Naive thymus-derived CD4-positive, alpha-beta T cell (primary cell): ENCODE results near the gene SAP30BP. TPM values are rescaled to one million over a fixed set of nuclear protein-coding genes. Genes with fewer than 3 reads are reported as not detected.

Experiments used
- ATAC-seq: fragments of 150-1000 bp; cut with Tn5 transposase; 2 replicates; pipeline ENCODE4 v1.10.0; 2021; ENCODE audit warnings: mild to moderate bottlenecking, moderate library complexity
- CTCF ChIA-PET: fragments of 350-600 bp; sonication (Branson Sonifier 250); formaldehyde crosslinking; loops from one replicate; lab custom pipeline; 2021; ENCODE audit warnings: antibody characterized with exemption; lab: Charles Lee
- POLR2A ChIA-PET: fragments of 350-600 bp; sonication (Branson Sonifier 250); formaldehyde crosslinking; loops from one replicate; lab custom pipeline; 2021; ENCODE audit warnings: antibody characterized with exemption, inconsistent platforms; lab: Charles Lee
- DNase-seq, 9 donors: peaks; one replicate each; pipeline versions ENCODE4 v3.0.0 to v3.0.0-alpha.2; 2020 to 2022; ENCODE audit warnings: mixed read lengths in 1 of 9
- H3K27ac ChIP-seq: one replicate; pipeline ENCODE4 v1.7.0; 2013; ENCODE audit warnings: mild to moderate bottlenecking, low read depth, low read length, moderate library complexity
- H3K27me3 ChIP-seq, 2 donors: one replicate each; pipeline ENCODE4 v1.7.0; 2013; ENCODE audit warnings: low read length in 2 of 2, mild to moderate bottlenecking in 2 of 2, moderate library complexity in 2 of 2; ENCODE audit not compliant: control insufficient read depth in 2 of 2, insufficient read depth in 2 of 2
- H3K36me3 ChIP-seq, 3 experiments: 1 replicate in 2 of 3; 2 replicates in 1 of 3; pipeline ENCODE4 v1.7.0; 2013; ENCODE audit warnings: low read length in 3 of 3, mild to moderate bottlenecking in 3 of 3, moderate library complexity in 1 of 3; ENCODE audit not compliant: insufficient read depth in 3 of 3, control insufficient read depth in 2 of 3
- H3K4me1 ChIP-seq, 2 donors: one replicate each; pipeline ENCODE4 v1.7.0; 2013; ENCODE audit warnings: low read length in 2 of 2, mild to moderate bottlenecking in 2 of 2, moderate library complexity in 1 of 2; ENCODE audit not compliant: control insufficient read depth in 2 of 2, insufficient read depth in 2 of 2
- H3K4me3 ChIP-seq: 2 replicates; pipeline ENCODE4 v1.7.0; 2013; ENCODE audit warnings: mild to moderate bottlenecking, low read length
- H3K9me3 ChIP-seq, 3 experiments: 1 replicate in 2 of 3; 2 replicates in 1 of 3; pipeline ENCODE4 v1.7.0; 2013; ENCODE audit warnings: low read length in 3 of 3; ENCODE audit not compliant: control insufficient read depth in 2 of 3
- H3K27ac Mint-ChIP-seq, 9 donors: one replicate each; pipeline ENCODE4 v1.8.0; 2020 to 2022; ENCODE audit warnings: mixed read lengths in 9 of 9, mild to moderate bottlenecking in 8 of 9, moderate library complexity in 5 of 9, inconsistent platforms in 2 of 9
- H3K27me3 Mint-ChIP-seq, 5 donors: one replicate each; pipeline ENCODE4 v1.8.0; 2021 to 2022; ENCODE audit warnings: mixed read lengths in 5 of 5, mild to moderate bottlenecking in 1 of 5
- H3K36me3 Mint-ChIP-seq, 5 donors: one replicate each; pipeline ENCODE4 v1.8.0; 2020 to 2022; ENCODE audit warnings: mixed read lengths in 5 of 5, mild to moderate bottlenecking in 3 of 5, inconsistent platforms in 1 of 5
- H3K4me1 Mint-ChIP-seq, 7 donors: one replicate each; pipeline ENCODE4 v1.8.0; 2020 to 2022; ENCODE audit warnings: mixed read lengths in 7 of 7, mild to moderate bottlenecking in 3 of 7, inconsistent platforms in 1 of 7
- H3K4me3 Mint-ChIP-seq, 10 donors: one replicate each; pipeline ENCODE4 v1.8.0; 2020 to 2022; ENCODE audit warnings: mild to moderate bottlenecking in 10 of 10, mixed read lengths in 10 of 10, moderate library complexity in 6 of 10, inconsistent platforms in 2 of 10
- H3K9me3 Mint-ChIP-seq, 11 donors: one replicate each; pipeline ENCODE4 v1.8.0; 2020 to 2022; ENCODE audit warnings: mixed read lengths in 11 of 11, mild to moderate bottlenecking in 4 of 11, inconsistent platforms in 1 of 11, moderate library complexity in 1 of 11
- intact Hi-C, 2 donors: fragments of 100-400 bp; cut with micrococcal nuclease; formaldehyde crosslinking; loops; one replicate each; pipeline ENCODE4 v1.15.1; 2023
- polyA plus RNA-seq, 2 donors: library from polyadenylated mRNA; unstranded; fragments of 300-500 nt; fragmentation: Illumina TruSeq; gene quantifications; one replicate each; pipeline ENCODE4 v1.2.3, GENCODE V29; 2021
- total RNA-seq, 6 experiments: library from RNA in 5 of 6; stranded (reverse) in 5 of 6; gene quantifications; 1 replicate in 5 of 6; 2 replicates in 1 of 6; pipeline ENCODE4 v1.2.3 and lab custom pipeline; 2021 to 2026

Gene SAP30BP
- total and polyA plus RNA-seq, 7 experiments from 2014 or later, result 69.5 to 198 (median 114) TPM

DNA sequence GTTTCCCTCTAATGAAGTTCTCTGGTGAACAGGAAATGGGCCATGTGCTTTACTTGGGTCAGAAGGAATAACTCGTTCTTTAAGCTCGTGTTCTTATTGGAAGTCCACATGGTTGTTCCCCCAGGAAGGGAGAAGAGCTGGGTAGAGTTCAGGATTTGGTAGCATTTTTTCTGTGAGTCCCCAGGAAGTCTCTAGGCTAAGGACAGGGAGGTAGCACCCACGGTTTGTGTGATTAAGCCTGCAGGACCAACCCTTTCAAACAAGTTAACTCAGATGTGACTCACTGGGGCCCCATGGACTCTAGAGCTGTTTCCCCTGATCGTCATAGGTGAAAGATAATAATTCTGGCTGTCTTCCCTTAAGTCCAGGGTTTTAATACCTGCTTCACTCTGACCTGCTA lies 16.4 kb downstream of the SAP30BP start:
- Histone ChIP-seq H3K27ac (no peak overlapping the region), H3K36me3 (peaks cover 0 to 37% (median 10%) of the 10 kb centered on the region in 3 experiments), H3K9me3 (no peaks in the 10 kb centered on the region), H3K27me3 (no peaks in the 10 kb centered on the region), H3K4me1 (peaks cover 0 to 10% of the 10 kb centered on the region in 2 donors), H3K4me3 (no peak overlapping the region)
- H3K4me1 Mint-ChIP-seq, result peaks cover 17 to 48% (median 43%) of the 10 kb centered on the region in 7 donors
- no peak overlapping the region for H3K4me3 Mint-ChIP-seq
- H3K27me3 Mint-ChIP-seq, result no peaks in the 10 kb centered on the region
- POLR2A ChIA-PET, result interaction anchor here (0.8 to 1.3 kb wide), 2 partner anchors 8 to 17 kb away, joined by 4 read pairs; partner anchors contain the start of gene RECQL5
- no peak for DNase-seq
- intact Hi-C loops, result no loop called here
- peak overlapping the region in 1 of 9 donors; percentile 13 for H3K27ac Mint-ChIP-seq
- CTCF ChIA-PET, result interaction anchor here (0.6 to 1.6 kb wide), 4 partner anchors 9 to 426 kb away, joined by 3 to 6 read pairs (median 3); no protein-coding TSS in a partner anchor
- ATAC-seq, result no peak
- H3K9me3 Mint-ChIP-seq, result no peaks in the 10 kb centered on the region
- peaks cover 0 to 21% (median 0%) of the 10 kb centered on the region in 5 donors for H3K36me3 Mint-ChIP-seq

DNA sequence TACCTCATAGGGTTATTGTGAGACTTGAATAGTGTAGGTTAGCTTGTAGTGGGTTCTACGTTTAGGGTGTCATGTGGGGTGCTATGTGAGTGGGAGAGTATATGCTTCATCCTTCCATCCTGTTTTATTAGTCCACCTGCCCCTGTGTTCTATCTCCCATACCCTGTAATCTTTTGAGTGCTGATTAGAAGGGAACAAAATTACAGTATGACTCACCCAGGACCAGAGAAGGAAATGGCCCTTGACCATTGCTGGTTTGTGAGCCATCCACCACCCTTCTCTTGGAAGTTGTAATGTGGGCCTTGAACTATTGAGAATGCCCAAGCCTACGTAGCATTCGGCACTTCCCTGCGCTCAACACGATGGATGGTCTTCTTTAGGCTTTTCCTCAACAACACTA lies 17.1 kb downstream of the SAP30BP start:
- intact Hi-C loops, result no loop called here
- POLR2A ChIA-PET, result interaction anchor here (1.3 kb wide), 1 partner anchor 18 kb away, joined by 4 read pairs; the partner anchor contains the start of gene RECQL5
- H3K4me1 Mint-ChIP-seq, result peaks cover 23 to 55% (median 50%) of the 10 kb centered on the region in 7 donors

DNA sequence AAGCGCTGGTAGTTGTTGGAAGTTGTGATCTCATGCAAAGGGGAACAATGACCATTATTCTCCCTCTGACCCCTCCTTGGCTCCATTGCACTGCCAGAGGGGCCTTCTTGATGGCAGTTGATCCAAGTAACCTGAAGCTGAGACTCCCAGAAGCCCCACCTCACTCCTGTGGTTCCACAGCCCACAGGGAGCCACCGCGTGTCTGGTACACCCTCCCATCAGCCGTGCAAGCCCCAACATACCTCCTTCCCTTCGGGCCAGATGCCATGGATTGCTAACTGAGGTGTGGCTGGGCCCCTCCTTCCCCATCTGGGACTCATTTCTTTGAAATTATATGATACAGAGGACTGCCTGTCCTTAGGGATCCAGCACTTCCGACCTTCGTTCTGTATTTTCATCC lies 17.8 kb downstream of the SAP30BP start:
- intact Hi-C loops, result no loop called here
- Histone ChIP-seq H3K9me3 (no peaks in the 10 kb centered on the region), H3K36me3 (peaks cover 0 to 27% (median 6%) of the 10 kb centered on the region in 3 experiments), H3K27me3 (no peaks in the 10 kb centered on the region), H3K4me1 (peaks cover 0 to 21% of the 10 kb centered on the region in 2 donors), H3K4me3 (no peak overlapping the region), H3K27ac (no peak overlapping the region)
- H3K27me3 Mint-ChIP-seq, result no peaks in the 10 kb centered on the region
- no peaks in the 10 kb centered on the region for H3K9me3 Mint-ChIP-seq
- H3K4me3 Mint-ChIP-seq, result no peak overlapping the region
- ChIA-PET POLR2A (no interaction called here), CTCF (interaction anchor here (0.6 to 1.6 kb wide), 3 partner anchors 12 to 51 kb away, joined by 3 to 6 read pairs (median 3); no protein-coding TSS in a partner anchor)
- DNase-seq (no peak), ATAC-seq (no peak)
- peak overlapping the region in 1 of 9 donors; percentile 25 for H3K27ac Mint-ChIP-seq
- H3K36me3 Mint-ChIP-seq, result peaks cover 0 to 16% (median 0%) of the 10 kb centered on the region in 5 donors
- peaks cover 30 to 59% (median 56%) of the 10 kb centered on the region in 7 donors for H3K4me1 Mint-ChIP-seq

More for the DNA sequence above, 17.1 kb downstream of the SAP30BP start:
- H3K27ac ChIP-seq, result no peak overlapping the region
- H3K4me3 ChIP-seq, result no peak overlapping the region
- no peaks in the 10 kb centered on the region for H3K27me3 Mint-ChIP-seq
- no peaks in the 10 kb centered on the region for H3K27me3 ChIP-seq
- peaks cover 0 to 16% of the 10 kb centered on the region in 2 donors for H3K4me1 ChIP-seq
- no peak overlapping the region for H3K4me3 Mint-ChIP-seq
- no peak for DNase-seq
- no peaks in the 10 kb centered on the region for H3K9me3 ChIP-seq
- H3K27ac Mint-ChIP-seq, result peak overlapping the region in 2 of 9 donors; percentile 19 to 26
- H3K36me3 Mint-ChIP-seq, result peaks cover 0 to 19% (median 0%) of the 10 kb centered on the region in 5 donors
- CTCF ChIA-PET, result interaction anchor here (0.6 to 1.6 kb wide), 4 partner anchors 9 to 426 kb away, joined by 3 to 6 read pairs (median 3); no protein-coding TSS in a partner anchor
- H3K36me3 ChIP-seq, result peaks cover 0 to 34% (median 8%) of the 10 kb centered on the region in 3 experiments
- no peaks in the 10 kb centered on the region for H3K9me3 Mint-ChIP-seq
- ATAC-seq, result no peak

DNA sequence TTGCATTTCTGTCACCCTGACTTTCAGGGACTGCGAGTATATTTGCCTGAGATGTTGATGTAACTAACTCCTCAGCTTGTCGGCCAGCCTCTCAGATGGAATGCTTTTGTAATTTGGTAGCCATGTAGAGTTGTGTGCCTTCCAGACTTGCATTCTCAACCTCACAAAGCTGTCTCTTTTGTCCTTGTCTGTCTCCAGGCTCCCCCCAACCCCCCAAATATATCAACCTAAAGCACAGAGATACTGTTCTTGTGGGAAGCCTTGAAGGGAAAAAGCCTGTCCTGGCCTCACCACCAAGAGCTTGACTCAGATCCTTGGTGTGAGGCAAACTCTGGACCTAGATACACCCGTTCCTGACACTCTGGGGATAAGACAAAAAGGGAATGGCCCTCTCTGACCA lies 18.4 kb downstream of the SAP30BP start:
- no peaks in the 10 kb centered on the region for H3K9me3 ChIP-seq
- H3K27ac ChIP-seq, result no peak overlapping the region
- H3K27ac Mint-ChIP-seq, result peak overlapping the region in 3 of 9 donors; percentile 12 to 45 (median 13)
- DNase-seq, result no peak
- ChIA-PET POLR2A (no interaction called here), CTCF (no interaction called here)
- no peaks in the 10 kb centered on the region for H3K27me3 ChIP-seq
- peaks cover 32 to 62% (median 56%) of the 10 kb centered on the region in 7 donors for H3K4me1 Mint-ChIP-seq
- no peak for ATAC-seq
- peaks cover 0 to 15% (median 0%) of the 10 kb centered on the region in 5 donors for H3K36me3 Mint-ChIP-seq
- intact Hi-C loops, result no loop called here
- H3K4me1 ChIP-seq, result peaks cover 0 to 27% of the 10 kb centered on the region in 2 donors
- no peaks in the 10 kb centered on the region for H3K27me3 Mint-ChIP-seq
- H3K4me3 Mint-ChIP-seq, result no peak overlapping the region
- H3K4me3 ChIP-seq, result no peak overlapping the region
- H3K36me3 ChIP-seq, result peaks cover 0 to 22% (median 3%) of the 10 kb centered on the region in 3 experiments
- H3K9me3 Mint-ChIP-seq, result no peaks in the 10 kb centered on the region

DNA sequence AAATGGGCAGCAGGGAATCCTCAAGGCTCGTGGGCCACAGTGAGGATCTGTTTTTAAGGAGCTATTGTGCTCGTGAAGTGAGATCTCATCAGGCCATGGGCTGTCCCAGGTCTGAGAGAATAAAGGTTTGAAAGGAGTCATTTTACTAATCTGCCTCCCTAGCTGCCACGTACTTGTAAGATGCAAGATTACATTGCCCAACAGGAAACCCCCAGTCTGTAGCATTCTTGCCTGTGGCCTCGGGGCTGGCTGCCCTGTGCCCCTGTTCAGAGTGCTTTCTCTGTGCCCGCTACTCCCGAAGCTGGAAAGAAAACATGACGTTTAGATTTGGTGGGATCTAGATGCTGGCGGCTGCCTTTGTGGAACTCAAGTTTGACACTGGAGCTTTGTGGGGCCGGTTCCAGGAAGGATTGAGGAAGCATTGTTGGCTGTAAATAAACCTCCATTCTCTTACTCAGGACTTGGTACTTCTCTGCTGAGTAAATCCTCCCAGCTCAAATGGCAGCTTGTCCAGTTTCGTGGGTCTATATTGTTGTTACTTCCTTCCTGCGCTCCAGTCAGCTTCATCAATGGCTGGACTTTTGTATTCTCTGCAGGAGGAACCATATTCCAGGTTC lies 21.2 kb downstream of the SAP30BP start:
- H3K4me3 Mint-ChIP-seq, result peak overlapping the region in 8 of 10 donors; percentile 28 to 83 (median 54)
- H3K27me3 Mint-ChIP-seq, result no peaks in the 10 kb centered on the region
- no peak overlapping the region for H3K4me3 ChIP-seq
- H3K27me3 ChIP-seq, result no peaks in the 10 kb centered on the region
- CTCF ChIA-PET, result interaction anchor here (0.6 to 2.5 kb wide), 4 partner anchors 13 to 76 kb away, joined by 3 to 16 read pairs (median 10); partner anchors contain the start of gene ITGB4
- POLR2A ChIA-PET, result no interaction called here
- H3K27ac Mint-ChIP-seq, result peak overlapping the region; percentile 78 to 95 (median 93)
- H3K27ac ChIP-seq, result peak overlapping the region; percentile 69
- intact Hi-C loops, result loop anchor here in 1 of 2 donors (2.0 kb wide), 1 partner anchor 14 kb away; no protein-coding TSS in a partner anchor
- H3K9me3 Mint-ChIP-seq, result no peaks in the 10 kb centered on the region
- peaks cover 39 to 81% (median 67%) of the 10 kb centered on the region in 7 donors for H3K4me1 Mint-ChIP-seq
- ATAC-seq (peak; percentile 47), DNase-seq (no peak)
- H3K4me1 ChIP-seq, result peaks cover 0 to 31% of the 10 kb centered on the region in 2 donors
- H3K9me3 ChIP-seq, result no peaks in the 10 kb centered on the region
- peaks cover 0 to 18% (median 4%) of the 10 kb centered on the region in 5 donors for H3K36me3 Mint-ChIP-seq
- peaks cover 0 to 36% (median 0%) of the 10 kb centered on the region in 3 experiments for H3K36me3 ChIP-seq

DNA sequence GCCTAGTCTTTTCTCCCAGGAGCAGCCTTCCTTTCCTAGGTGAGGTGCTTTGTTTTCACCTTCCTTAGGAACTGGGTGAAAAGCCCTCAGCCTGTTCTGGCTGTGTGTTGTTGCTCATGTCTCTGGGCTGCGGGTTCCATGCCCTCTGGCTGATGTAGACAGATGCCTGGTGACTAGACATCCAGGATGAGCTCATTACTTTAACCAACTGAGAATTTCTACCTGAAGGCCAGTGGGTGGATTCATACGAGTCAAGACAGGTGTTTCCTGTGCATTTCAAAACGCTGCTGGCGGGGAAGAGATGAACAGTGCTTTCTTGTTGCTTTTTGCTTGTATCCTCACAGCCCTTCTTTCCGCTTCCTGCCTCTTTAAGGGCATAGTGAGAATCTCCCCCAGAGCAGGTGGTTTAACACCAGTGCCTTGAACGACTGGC lies 22.3 kb downstream of the SAP30BP start:
- peaks cover 0 to 31% of the 10 kb centered on the region in 2 donors for H3K4me1 ChIP-seq

More for the DNA sequence above, 22.3 kb downstream of the SAP30BP start:
- POLR2A ChIA-PET, result interaction anchor here (0.6 to 1.8 kb wide), 4 partner anchors 21 to 154 kb away, joined by 3 to 6 read pairs (median 4); partner anchors contain the start of genes ITGB4, RECQL5 and SAP30BP
- Histone ChIP-seq H3K27ac (peak overlapping the region; percentile 69), H3K27me3 (no peaks in the 10 kb centered on the region), H3K36me3 (peaks cover 0 to 44% (median 0%) of the 10 kb centered on the region in 3 experiments), H3K4me3 (no peak overlapping the region), H3K9me3 (no peaks in the 10 kb centered on the region)
- no peaks in the 10 kb centered on the region for H3K9me3 Mint-ChIP-seq
- peaks cover 0 to 23% (median 4%) of the 10 kb centered on the region in 5 donors for H3K36me3 Mint-ChIP-seq
- no peaks in the 10 kb centered on the region for H3K27me3 Mint-ChIP-seq
- intact Hi-C loops, result loop anchor here in 1 of 2 donors (1.0 to 2.0 kb wide), 2 partner anchors 15 to 31 kb away; no protein-coding TSS in a partner anchor
- DNase-seq (peak in 8 of 9 donors; percentile 31 to 85 (median 80)), ATAC-seq (peak; percentile 86)
- CTCF ChIA-PET, result interaction anchor here (2.5 kb wide), 1 partner anchor 59 kb away, joined by 16 read pairs; no protein-coding TSS in a partner anchor
- H3K4me1 Mint-ChIP-seq, result peaks cover 39 to 69% (median 59%) of the 10 kb centered on the region in 7 donors
- H3K4me3 Mint-ChIP-seq, result peak overlapping the region; percentile 52 to 83 (median 68)
- H3K27ac Mint-ChIP-seq, result peak overlapping the region; percentile 78 to 95 (median 93)
